Neuron (in vitro differentiated cells): ENCODE measurements around the gene GTF2H4.
"Not testable (repeated sequence)": the region's sequence is repeated elsewhere in the genome, so short reads cannot be mapped to it uniquely, and the experiment has no call there.

ENCODE experiments used
- H2AFZ ChIP-seq: one replicate; pipeline ENCODE4 v1.6.1; 2013; ENCODE audit warnings: low read depth, mild to moderate bottlenecking, inconsistent platforms, low read length, moderate library complexity
- H3K27me3 ChIP-seq: one replicate; pipeline ENCODE4 v1.6.1; 2013; ENCODE audit warnings: low read length; ENCODE audit not compliant: insufficient read depth
- H3K36me3 ChIP-seq: one replicate; pipeline ENCODE4 v1.6.1; 2013; ENCODE audit warnings: low read length; ENCODE audit not compliant: insufficient read depth
- H3K4me1 ChIP-seq: one replicate; pipeline ENCODE4 v1.6.1; 2013; ENCODE audit warnings: low read length; ENCODE audit not compliant: insufficient read depth
- H3K4me3 ChIP-seq: 2 replicates; pipeline ENCODE4 v1.5.1; 2013; ENCODE audit warnings: mild to moderate bottlenecking, low read length, moderate library complexity
- H3K9me3 ChIP-seq: one replicate; pipeline ENCODE4 v1.6.1; 2013; ENCODE audit warnings: low read length

The GTF2H4 gene

DNA sequence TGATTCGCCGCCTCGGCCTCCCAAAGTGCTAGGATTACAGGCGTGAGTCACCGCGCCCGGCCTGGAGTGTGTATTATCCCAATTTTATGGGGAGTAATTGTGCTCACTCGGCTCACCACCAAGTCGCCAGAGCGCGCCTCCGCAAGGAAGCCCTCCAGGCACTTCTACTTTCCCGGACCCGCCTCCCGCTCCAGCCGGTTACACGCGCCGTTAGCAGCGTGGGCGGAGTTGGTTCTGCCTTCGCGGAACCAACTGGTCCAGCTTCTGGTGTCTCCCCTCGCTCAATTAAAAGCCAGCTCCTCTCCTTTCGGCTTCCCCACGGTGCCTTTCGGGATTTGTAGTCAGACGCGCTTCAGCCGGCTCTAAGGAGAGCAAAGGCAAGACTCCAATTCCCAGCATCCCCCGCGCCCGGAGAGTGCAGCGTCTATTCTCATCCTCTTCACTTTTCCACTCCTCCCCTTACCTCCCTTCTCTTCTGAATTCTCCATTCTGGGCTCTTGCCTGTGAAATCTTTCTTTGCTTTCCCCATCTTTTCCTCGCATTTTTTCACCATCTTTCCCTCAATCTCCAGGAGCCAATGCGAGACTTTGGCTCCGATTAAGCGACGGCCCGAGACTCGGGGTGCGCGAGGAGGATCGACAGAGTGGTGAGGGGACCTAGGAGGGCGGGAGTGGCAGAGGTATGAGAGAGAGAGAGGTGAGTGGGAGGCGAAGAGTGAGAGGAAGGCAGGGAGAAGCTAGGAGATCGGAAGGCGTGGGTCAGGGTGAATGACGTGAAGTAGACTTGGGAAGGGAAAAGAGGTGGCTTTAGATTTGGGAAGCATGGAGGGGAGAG is at the start of gene GTF2H4:
TSS of gene GTF2H4 (plus strand) at position 450 of the 834 bp plus-strand sequence.
- no peaks in the 10 kb centered on the region for H3K9me3 ChIP-seq

DNA sequence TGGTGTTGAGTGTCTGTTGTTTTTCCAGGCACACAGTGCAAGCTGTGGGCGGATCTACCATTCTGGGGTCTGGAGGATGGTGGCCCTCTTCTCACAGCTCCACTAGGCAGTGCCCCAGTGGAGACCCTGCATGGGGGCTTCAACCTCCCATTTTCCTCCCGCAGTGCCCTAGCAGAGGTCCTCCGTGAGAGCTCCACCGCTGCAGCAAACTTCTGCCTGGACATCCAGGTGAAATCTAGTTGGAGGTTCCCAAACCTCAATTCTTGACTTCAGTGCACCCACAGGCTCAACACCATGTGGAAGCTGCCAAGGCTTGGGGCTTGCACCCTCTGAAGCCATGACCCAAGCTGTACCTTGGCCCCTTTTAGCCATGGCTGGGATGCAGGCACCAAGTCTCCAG is 48.3 kb upstream of the GTF2H4 start:
- H3K27me3 ChIP-seq, H3K4me3 ChIP-seq, H3K9me3 ChIP-seq, H3K36me3 ChIP-seq, H2AFZ ChIP-seq: not testable (repeated sequence)
- peaks cover 29% of the 10 kb centered on the region for H3K4me1 ChIP-seq

More for the DNA sequence above, at the start of gene GTF2H4:
- H3K4me1 ChIP-seq, result peaks cover 10% of the 10 kb centered on the region
- no peaks in the 10 kb centered on the region for H3K27me3 ChIP-seq
- peak within 1 kb of the TSS; percentile 85 for H3K4me3 ChIP-seq
- peak within 1 kb of the TSS; percentile 54 for H2AFZ ChIP-seq
- peaks cover 23% of the 10 kb centered on the region for H3K36me3 ChIP-seq

DNA sequence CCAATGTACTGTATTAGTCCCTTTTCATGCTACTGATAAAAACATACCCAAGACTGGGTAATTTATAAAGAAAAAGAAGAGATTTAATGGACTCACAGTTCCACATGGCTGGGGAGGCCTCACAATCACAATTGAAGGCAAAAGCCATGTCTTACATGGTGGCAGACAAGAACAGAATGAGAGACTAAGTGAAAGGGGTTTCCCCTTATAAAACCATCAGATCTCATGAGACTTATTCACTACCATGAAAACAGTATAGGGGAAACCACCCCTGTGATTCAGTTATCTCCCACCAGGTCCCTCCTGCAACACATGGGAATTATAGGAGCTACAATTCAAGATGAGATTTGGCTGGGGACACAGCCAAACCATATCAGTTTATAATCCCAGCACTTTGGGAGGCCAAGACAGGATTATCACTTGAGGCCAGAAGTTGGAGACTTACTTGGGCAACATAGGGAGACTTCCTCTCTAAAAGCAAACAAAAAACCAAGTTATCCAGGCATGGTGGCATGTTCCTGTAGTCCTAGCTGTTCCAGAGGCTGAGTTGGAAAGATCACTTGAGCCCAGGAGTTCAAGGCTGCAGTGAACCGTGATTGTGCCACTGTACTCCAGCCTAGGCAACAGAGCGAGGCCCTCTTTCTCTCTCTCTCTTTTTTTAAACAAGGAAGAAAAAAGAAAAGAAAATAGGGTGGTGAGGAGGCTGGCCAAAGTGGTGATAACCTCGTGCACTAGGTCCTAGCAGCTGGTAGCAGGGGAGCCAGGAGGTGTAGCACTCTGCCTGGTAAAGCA is 46.6 kb upstream of the GTF2H4 start:
- H3K9me3 ChIP-seq, result peaks cover 9% of the 10 kb centered on the region
- no peaks in the 10 kb centered on the region for H3K27me3 ChIP-seq
- no peaks in the 10 kb centered on the region for H3K36me3 ChIP-seq
- H2AFZ ChIP-seq, result no peak overlapping the region
- H3K4me3 ChIP-seq, result no peak overlapping the region
- peaks cover 20% of the 10 kb centered on the region for H3K4me1 ChIP-seq

DNA sequence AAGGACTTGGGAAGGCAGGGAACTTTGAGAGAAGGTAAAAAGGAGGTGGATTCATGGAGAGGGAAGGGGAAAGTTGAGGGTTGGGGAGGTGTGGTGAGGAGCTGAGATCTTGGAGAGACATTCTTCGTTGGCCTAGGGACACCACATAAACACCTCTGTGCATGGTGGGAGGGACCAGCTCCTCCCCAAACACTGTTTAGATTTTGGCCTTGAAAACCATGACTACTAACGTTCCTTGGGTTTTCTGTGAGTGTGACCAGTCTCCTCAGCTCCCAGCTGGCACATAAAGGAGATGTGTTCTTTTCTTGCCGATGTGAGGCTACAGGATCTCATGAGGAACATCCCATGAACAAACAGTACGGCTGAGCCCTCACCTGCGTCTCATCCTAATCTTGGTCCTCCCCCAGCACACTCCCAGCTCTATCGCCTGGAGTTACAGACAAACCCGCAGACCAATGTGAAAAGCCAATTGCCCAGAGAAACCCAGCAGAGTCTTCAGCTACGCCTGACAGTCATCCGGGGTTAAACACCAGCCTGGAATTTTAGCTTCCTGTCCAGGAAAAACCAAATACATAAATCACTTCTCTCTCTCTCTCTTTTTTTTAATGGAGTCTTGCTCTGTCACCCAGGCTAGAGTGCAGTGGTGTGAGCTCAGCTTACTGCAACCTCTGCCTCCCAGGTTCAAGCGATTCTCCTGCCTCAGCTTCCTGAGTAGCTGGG is 45.7 kb upstream of the GTF2H4 start:
- H3K4me3 ChIP-seq, result no peak overlapping the region
- H3K36me3 ChIP-seq, result no peaks in the 10 kb centered on the region
- H3K9me3 ChIP-seq, result peaks cover 9% of the 10 kb centered on the region

DNA sequence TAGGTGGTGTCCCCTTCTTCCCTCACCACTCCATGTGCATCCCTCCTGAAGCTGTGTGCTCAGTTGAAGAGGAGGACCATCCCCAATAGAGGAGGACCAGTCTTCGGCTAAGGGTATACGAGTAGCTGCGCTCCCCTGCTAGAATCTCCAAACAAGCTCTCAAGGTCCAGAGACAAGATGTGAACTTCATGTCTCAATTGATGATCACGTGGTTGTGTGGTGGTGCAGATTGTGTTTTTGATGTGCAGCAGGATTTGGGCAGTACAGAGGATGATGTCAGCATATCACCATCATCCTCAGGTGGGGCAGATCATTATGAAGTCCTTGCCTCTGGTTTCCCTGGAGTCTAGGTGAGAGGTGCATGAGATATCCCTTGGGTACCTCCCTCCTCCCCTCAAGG is 43.7 kb upstream of the GTF2H4 start:
- H3K4me3 ChIP-seq, result no peak overlapping the region
- H3K36me3 ChIP-seq, result no peaks in the 10 kb centered on the region
- H3K9me3 ChIP-seq, result peaks cover 9% of the 10 kb centered on the region
- no peak overlapping the region for H2AFZ ChIP-seq
- no peaks in the 10 kb centered on the region for H3K27me3 ChIP-seq
- H3K4me1 ChIP-seq, result no peaks in the 10 kb centered on the region

More for the DNA sequence above, 45.7 kb upstream of the GTF2H4 start:
- peaks cover 11% of the 10 kb centered on the region for H3K4me1 ChIP-seq
- no peaks in the 10 kb centered on the region for H3K27me3 ChIP-seq
- no peak overlapping the region for H2AFZ ChIP-seq

DNA sequence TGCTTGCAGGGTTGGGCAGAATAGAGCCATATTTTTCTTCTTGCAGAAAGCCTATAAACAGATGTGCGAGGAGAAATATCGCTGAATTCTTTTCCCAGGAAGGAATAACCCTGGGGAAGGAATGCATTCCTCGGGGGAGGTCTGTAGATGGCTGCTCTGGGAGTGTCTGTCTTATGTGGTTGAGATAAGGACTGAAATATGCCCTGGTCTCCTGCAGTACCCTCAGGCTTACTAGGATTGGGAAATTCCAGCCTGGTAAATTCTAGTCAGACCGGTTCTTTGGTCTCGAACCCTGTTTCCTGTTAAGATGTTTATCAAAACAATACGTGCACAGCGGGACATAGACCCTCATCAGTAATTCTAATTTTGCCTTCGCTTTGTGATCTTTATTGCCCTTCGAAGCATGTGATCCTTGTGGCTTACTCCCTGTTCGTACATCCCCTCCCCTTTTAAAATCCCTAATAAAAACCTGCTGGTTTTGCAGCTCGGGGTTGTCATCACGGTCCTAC is 38.7 kb upstream of the GTF2H4 start:
- peaks cover 12% of the 10 kb centered on the region for H3K9me3 ChIP-seq
- not testable (repeated sequence) for H3K4me1 ChIP-seq, H3K36me3 ChIP-seq, H3K4me3 ChIP-seq, H2AFZ ChIP-seq, H3K27me3 ChIP-seq

DNA sequence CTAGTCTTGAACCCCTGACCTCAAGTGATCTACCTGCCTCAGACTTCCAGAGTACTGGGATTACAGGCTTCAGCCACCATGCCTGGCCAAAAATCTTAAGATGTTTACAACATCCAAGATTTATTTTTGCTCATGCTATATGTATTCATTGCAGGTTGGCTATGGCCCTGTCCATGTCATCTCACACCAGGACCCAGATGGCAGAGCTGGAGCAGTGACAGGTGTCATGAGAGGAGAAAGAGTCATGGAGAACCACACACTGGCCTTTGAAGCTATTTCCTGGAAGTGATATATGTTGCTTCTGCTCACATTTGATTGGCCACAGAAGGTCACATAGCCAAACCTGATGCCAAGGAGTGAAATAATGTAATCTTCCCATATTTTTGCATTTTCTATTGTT is 37.5 kb upstream of the GTF2H4 start:
- Histone ChIP-seq H3K9me3 (peaks cover 6% of the 10 kb centered on the region), H3K27me3 (no peaks in the 10 kb centered on the region), H3K4me1 (no peaks in the 10 kb centered on the region), H2AFZ (no peak overlapping the region), H3K36me3 (no peaks in the 10 kb centered on the region), H3K4me3 (no peak overlapping the region)

DNA sequence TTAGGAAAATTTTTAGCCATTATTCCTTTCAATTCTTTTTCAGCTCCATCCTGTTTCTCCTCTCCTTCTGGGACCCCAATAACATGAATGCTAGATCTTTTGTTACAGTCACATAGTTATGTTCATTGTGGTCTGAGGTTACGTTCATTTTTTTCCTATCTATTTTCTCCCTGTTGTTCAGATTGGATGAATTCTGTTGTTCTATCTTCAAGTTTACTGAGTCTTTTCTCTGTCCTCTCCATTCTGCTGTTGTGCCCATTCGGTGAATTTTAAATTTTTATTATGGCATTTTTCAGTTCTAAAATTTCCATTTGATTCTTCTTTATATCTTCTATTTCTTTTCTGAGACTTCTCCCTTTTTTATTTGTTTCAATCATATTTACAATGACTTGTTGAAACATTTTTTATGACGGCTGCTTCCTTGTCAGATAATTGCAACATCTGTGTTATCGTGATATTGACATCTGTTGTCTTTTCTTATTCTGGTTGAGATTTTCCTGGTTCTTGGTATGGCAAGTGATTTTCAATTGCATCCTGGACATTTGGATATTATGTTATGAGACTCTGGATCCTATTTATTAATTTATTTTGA is 36.3 kb upstream of the GTF2H4 start:
- H3K9me3 ChIP-seq, result peaks cover 6% of the 10 kb centered on the region
- H3K4me3 ChIP-seq, result no peak overlapping the region
- H3K36me3 ChIP-seq, result no peaks in the 10 kb centered on the region
- H3K27me3 ChIP-seq, result no peaks in the 10 kb centered on the region
- no peaks in the 10 kb centered on the region for H3K4me1 ChIP-seq
- H2AFZ ChIP-seq, result no peak overlapping the region

DNA sequence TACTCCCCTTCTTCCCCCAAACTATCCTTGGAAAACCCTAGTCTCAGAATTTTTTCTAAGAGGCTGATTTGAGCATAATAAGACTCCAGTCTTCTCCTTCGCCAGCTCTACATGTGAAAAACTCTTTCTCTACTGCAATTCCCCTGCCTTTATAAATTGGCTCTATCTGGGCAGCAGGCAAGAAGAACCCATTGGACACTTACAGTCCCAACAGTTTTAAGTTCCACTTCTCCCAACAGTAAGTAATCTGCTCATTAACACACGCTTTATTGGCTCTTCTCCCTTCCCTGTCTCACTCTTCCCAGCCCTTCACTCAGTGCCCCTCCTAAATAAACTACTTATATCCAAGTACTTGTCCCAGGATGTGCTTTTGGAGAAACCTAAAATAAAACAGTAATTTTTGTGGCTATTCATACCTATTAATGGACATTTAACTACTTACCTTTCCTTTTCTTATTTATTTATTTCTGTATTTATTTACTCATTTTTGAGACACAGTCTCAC is 34.8 kb upstream of the GTF2H4 start:
- Histone ChIP-seq H3K4me1 (peaks cover 10% of the 10 kb centered on the region), H3K9me3 (peaks cover 6% of the 10 kb centered on the region), H3K4me3 (no peak overlapping the region), H3K27me3 (no peaks in the 10 kb centered on the region), H2AFZ (no peak overlapping the region), H3K36me3 (no peaks in the 10 kb centered on the region)

DNA sequence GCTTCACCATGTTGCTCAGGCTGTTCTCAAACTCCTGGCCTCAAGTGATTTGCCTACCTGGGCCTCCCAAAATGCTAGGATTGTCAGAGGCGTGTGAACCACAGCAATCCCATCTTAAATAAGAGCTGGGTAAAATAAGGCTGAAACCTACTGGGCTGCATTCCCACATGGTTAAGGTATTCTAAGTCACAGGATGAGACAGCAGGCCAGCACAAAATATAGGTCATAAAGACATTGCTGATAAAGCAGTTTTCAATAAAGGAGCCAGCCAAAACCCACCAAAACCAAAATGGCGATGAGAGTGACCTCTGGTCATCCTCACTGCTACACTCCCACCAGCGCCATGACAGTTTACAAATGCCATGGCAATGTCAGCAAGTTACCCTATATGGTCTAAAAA is 34.2 kb upstream of the GTF2H4 start:
- H3K4me1 ChIP-seq, result peaks cover 16% of the 10 kb centered on the region
- H3K36me3 ChIP-seq, H3K4me3 ChIP-seq, H3K27me3 ChIP-seq, H3K9me3 ChIP-seq, H2AFZ ChIP-seq: not testable (repeated sequence)

DNA sequence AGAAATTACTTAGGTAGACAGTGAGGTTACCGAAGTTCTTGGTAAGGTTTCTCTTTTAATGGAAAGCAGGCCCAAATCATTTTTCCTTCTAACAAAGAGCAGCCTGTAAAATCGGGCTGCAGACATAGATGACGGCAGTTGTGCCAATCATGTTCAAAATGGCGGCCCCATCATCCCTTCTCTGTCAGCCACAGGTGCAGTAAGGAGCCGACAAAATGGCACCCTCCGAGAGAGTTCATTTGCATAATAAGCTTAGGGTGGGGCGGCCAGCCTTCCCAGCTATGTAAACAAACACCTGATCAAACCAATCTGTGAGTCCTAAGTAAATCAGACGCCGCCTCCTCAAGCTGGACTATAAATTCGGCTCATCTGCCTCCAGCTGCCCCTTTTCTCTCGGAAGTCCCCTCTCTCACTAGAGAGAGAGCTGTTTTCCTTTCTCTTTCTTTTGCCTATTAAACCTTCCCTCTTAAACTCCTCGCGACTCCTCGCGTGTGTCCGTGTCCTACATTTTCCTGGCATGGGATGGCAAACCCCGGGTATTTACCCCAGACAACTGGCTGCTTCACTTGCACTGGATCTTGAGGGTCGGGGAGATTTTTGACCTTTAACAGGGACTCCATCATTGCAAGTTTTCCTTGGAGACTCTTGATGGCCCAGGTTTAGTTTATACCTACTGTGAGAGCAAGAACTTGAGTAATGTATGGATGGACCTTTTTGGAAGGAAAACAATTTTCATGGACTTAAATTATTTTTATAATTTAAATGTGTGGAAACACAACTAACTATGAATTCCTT is 32.6 kb upstream of the GTF2H4 start:
- Histone ChIP-seq H3K27me3 (no peaks in the 10 kb centered on the region), H3K9me3 (peaks cover 6% of the 10 kb centered on the region), H2AFZ (no peak overlapping the region), H3K4me1 (peaks cover 25% of the 10 kb centered on the region), H3K36me3 (no peaks in the 10 kb centered on the region), H3K4me3 (no peak overlapping the region)
